Stomach (tissue), 9 donors: ENCODE results near the gene ELP1. TPM values are rescaled to one million over a fixed set of nuclear protein-coding genes. Genes with fewer than 3 reads are reported as not detected.

Source experiments
- DNase-seq, 2 donors: peaks; one replicate each; pipeline versions ENCODE4 v3.0.0 to v3.0.0-alpha.2; 2013 to 2019
- H3K27ac ChIP-seq, 5 donors: fragments of 200-600 bp in 4 of 5; sonication (generic) in 4 of 5; one replicate each; pipeline ENCODE4 v1.5.1; 2013 to 2019; ENCODE audit warnings: mild to moderate bottlenecking in 1 of 5, moderate library complexity in 1 of 5
- H3K27me3 ChIP-seq, 3 donors: fragments of 200-600 bp; sonication (generic); one replicate each; pipeline ENCODE4 v1.5.1; 2017 to 2019; ENCODE audit warnings: mixed run types in 1 of 3
- H3K36me3 ChIP-seq, 4 donors: fragments of 200-600 bp; sonication (generic); 1 replicate in 3 of 4; 2 replicates in 1 of 4; pipeline ENCODE4 v1.5.1; 2016 to 2019
- H3K4me1 ChIP-seq, 4 donors: fragments of 200-600 bp; sonication (generic); one replicate each; pipeline ENCODE4 v1.5.1; 2016 to 2019
- H3K4me3 ChIP-seq, 4 donors: fragments of 200-600 bp; sonication (generic) in 3 of 4; one replicate each; pipeline ENCODE4 v1.5.1; 2016 to 2019; ENCODE audit warnings: mild to moderate bottlenecking in 1 of 4
- H3K9me3 ChIP-seq, 4 donors: fragments of 200-600 bp; sonication (generic); one replicate each; pipeline ENCODE4 v1.5.1; 2016 to 2019
- CTCF ChIP-seq, 7 experiments: fragments of 450-650 bp in 4 of 7; fragments of 200-600 bp in 3 of 7; sonication (generic) in 3 of 7; IDR thresholded peaks; one replicate each; pipeline ENCODE4 v1.5.1; 2016 to 2019; ENCODE audit warnings: antibody characterized with exemption in 7 of 7, control low read depth in 2 of 7, mild to moderate bottlenecking in 1 of 7
- EP300 ChIP-seq: sonication (generic); formaldehyde crosslinking; IDR thresholded peaks from one replicate; pipeline ENCODE4 v1.6.1; 2017; ENCODE audit warnings: antibody characterized with exemption
- POLR2A ChIP-seq, 4 donors: fragments of 450-650 bp; IDR thresholded peaks; one replicate each; pipeline ENCODE4 v1.6.1; 2016; ENCODE audit warnings: antibody characterized with exemption in 4 of 4, control low read depth in 2 of 4, mild to moderate bottlenecking in 1 of 4, moderate library complexity in 1 of 4
- POLR2AphosphoS5 ChIP-seq, 3 donors: sonication (generic); formaldehyde crosslinking; IDR thresholded peaks; one replicate each; pipeline ENCODE4 v1.6.1; 2016; ENCODE audit warnings: antibody characterized with exemption in 3 of 3
- WGBS, 5 donors: extraction: QIAGEN DNeasy Blood & Tissue Kit in 3 of 5; methylation state at CpG; one replicate each; pipeline versions ENCODE4 v1.1.5 to v1.1.7; 2013 to 2018; 5-methylcytosine and 5-hydroxymethylcytosine counted together
- intact Hi-C: fragments of 100-400 bp; cut with DNase I; formaldehyde crosslinking; loops from one replicate; pipeline ENCODE4 v1.15.1; 2023; ENCODE audit warnings: low total_unique reads
- polyA plus RNA-seq, 3 donors: library from polyadenylated mRNA; stranded (reverse); fragments of 200-250 nt; gene quantifications; one replicate each; pipeline ENCODE4 v1.2.3, GENCODE V29; 2013
- total RNA-seq, 5 donors: library from RNA; depleted of rRNA; stranded (reverse); fragments of >200 nt; gene quantifications; one replicate each; pipeline versions ENCODE4 v1.1.0 to v1.2.3, GENCODE V29; 2014 to 2016
- donor health status: healthy with polysubstance abuse.
- donor health status: Bipolar disorder and iron deficiency.
- donor health status: healthy.

ELP1 gene
- total and polyA plus RNA-seq, 8 donors, result 6.0 to 47.3 (median 19.0) TPM

- intact Hi-C loops, result no loop called here
- H3K27ac ChIP-seq, result no peak overlapping the region
- no peaks in the 10 kb centered on the region for H3K4me1 ChIP-seq
- H3K4me3 ChIP-seq, result no peak overlapping the region
- no peaks in the 10 kb centered on the region for H3K27me3 ChIP-seq
- no peaks in the 10 kb centered on the region for H3K9me3 ChIP-seq
- WGBS, 5 donors, result 89 to 97% (median 94%) methylated on average over 3 to 4 of the region's 4 CpGs
- H3K36me3 ChIP-seq, result peaks cover 0 to 26% (median 24%) of the 10 kb centered on the region in 4 donors
- no peak for TF ChIP-seq EP300
- no peak for TF ChIP-seq CTCF (IDR thresholded peaks at IDR 0.05)
- no peak for TF ChIP-seq POLR2A (IDR thresholded peaks at IDR 0.05)
- no peak for TF ChIP-seq POLR2AphosphoS5 (IDR thresholded peaks at IDR 0.05)
- DNase-seq, result no peak
These were observed 68.9 kb downstream of the ELP1 start for GRCh38 chr9:108865037-108865436.

- H3K27me3 ChIP-seq, result no peaks in the 10 kb centered on the region
- TF ChIP-seq POLR2A (IDR thresholded peaks at IDR 0.05) (no peak), EP300 (no peak), POLR2AphosphoS5 (IDR thresholded peaks at IDR 0.05) (no peak), CTCF (IDR thresholded peaks at IDR 0.05) (no peak)
- DNase-seq, result no peak
- no peak overlapping the region for H3K4me3 ChIP-seq
- no peaks in the 10 kb centered on the region for H3K9me3 ChIP-seq
- intact Hi-C loops, result no loop called here
- H3K4me1 ChIP-seq, result no peaks in the 10 kb centered on the region
- peaks cover 0 to 22% (median 19%) of the 10 kb centered on the region in 4 donors for H3K36me3 ChIP-seq
- 80 to 87% (median 84%) methylated on average over 3 of the region's 3 CpGs for WGBS, 5 donors
- no peak overlapping the region for H3K27ac ChIP-seq
These were observed 69.5 kb downstream of the ELP1 start for GRCh38 chr9:108864446-108864845.

DNA sequence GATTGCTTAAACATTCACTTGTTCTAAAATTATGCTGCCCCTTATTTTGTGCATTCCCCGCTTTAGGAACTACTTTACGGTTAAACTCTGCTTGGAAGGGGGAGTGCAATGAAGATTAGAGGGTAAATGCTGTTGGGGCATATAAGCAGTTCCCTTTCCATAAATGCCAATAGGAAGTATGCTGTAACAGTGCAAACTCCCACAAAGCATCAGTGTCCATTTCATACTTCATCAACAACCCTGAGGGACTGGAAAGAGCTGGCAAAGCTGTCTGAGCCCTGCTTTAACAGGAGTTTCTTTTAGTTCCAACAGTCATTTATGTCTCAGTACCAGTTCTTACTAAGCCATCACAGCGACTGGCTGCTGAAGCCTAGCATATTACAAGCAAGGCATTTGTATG is 70.0 kb downstream of the ELP1 start:
- H3K9me3 ChIP-seq, result no peaks in the 10 kb centered on the region
- no peak overlapping the region for H3K4me3 ChIP-seq
- TF ChIP-seq CTCF (IDR thresholded peaks at IDR 0.05), result no peak
- TF ChIP-seq POLR2AphosphoS5 (IDR thresholded peaks at IDR 0.05), result no peak
- TF ChIP-seq EP300, result no peak
- TF ChIP-seq POLR2A (IDR thresholded peaks at IDR 0.05), result no peak
- intact Hi-C loops, result no loop called here
- 87 to 97% (median 91%) methylated on average over 3 of the region's 3 CpGs for WGBS, 5 donors
- no peaks in the 10 kb centered on the region for H3K27me3 ChIP-seq
- no peak for DNase-seq
- peaks cover 0 to 17% (median 14%) of the 10 kb centered on the region in 4 donors for H3K36me3 ChIP-seq
- no peaks in the 10 kb centered on the region for H3K4me1 ChIP-seq
- H3K27ac ChIP-seq, result no peak overlapping the region

- H3K27me3 ChIP-seq, result no peaks in the 10 kb centered on the region
- no peak for TF ChIP-seq POLR2A (IDR thresholded peaks at IDR 0.05)
- TF ChIP-seq POLR2AphosphoS5 (IDR thresholded peaks at IDR 0.05), result no peak
- no peak for TF ChIP-seq CTCF (IDR thresholded peaks at IDR 0.05)
- no peak for TF ChIP-seq EP300
- no peak within 1 kb of the TSS for H3K4me3 ChIP-seq
- H3K9me3 ChIP-seq, result no peaks in the 10 kb centered on the region
- WGBS, 5 donors, result 95 to 99% (median 97%) methylated on average over 3 of the region's 3 CpGs
- no peak within 1 kb of the TSS for H3K27ac ChIP-seq
- no peaks in the 10 kb centered on the region for H3K4me1 ChIP-seq
- intact Hi-C loops, result no loop called here
- no peaks in the 10 kb centered on the region for H3K36me3 ChIP-seq
- no peak for DNase-seq
These were observed 71.9 kb downstream of the ELP1 start, which contains the start of gene ACTL7A for GRCh38 chr9:108861997-108862396. Gene ACTL7A (plus strand): TSS chr9:108862266. CDS start chr9:108862323, 57 bp downstream.
